ENCODE results near the gene NLK. TPM values are rescaled to one million over a fixed set of nuclear protein-coding genes. Genes with fewer than 3 reads are reported as not detected.

NLK gene
- total and polyA plus RNA-seq, 10 of the 15 experiments (the other 5 are each of a cell fraction or from before 2014, with no cell fraction given) = 5.0 to 22.9 (median 15.0) TPM

DNA sequence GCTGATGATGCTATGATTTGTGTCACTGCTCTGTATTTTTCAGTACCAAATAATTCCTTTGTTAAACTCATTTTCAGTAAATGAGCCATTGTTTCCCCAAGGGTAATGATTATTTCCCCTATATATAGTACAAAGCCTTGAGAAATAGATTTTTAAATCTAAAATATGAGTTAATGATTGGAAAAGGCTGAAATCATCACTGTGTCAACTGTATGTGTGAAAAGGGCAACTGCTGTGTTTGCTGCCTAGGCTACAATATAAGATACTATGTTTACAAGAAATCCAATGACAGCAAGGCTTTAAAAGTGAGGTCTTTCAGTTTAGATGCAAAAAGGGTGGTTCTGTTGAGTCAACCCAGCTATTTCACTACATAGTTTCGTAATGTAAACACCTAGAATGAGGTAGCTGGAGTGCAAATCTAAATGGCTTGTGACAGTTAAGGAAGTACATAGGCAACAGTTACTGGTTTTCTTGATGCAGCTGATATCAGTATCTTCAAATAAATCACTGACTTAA is 15.3 kb downstream of the NLK start (continued):
- TF ChIP-seq, protein P1, sequence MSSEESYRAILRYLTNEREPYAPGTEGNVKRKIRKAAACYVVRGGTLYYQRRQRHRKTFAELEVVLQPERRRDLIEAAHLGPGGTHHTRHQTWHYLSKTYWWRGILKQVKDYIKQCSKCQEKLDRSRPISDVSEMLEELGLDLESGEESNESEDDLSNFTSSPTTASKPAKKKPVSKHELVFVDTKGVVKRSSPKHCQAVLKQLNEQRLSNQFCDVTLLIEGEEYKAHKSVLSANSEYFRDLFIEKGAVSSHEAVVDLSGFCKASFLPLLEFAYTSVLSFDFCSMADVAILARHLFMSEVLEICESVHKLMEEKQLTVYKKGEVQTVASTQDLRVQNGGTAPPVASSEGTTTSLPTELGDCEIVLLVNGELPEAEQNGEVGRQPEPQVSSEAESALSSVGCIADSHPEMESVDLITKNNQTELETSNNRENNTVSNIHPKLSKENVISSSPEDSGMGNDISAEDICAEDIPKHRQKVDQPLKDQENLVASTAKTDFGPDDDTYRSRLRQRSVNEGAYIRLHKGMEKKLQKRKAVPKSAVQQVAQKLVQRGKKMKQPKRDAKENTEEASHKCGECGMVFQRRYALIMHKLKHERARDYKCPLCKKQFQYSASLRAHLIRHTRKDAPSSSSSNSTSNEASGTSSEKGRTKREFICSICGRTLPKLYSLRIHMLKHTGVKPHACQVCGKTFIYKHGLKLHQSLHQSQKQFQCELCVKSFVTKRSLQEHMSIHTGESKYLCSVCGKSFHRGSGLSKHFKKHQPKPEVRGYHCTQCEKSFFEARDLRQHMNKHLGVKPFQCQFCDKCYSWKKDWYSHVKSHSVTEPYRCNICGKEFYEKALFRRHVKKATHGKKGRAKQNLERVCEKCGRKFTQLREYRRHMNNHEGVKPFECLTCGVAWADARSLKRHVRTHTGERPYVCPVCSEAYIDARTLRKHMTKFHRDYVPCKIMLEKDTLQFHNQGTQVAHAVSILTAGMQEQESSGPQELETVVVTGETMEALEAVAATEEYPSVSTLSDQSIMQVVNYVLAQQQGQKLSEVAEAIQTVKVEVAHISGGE (CRISPR knock-in tag; IDR thresholded peaks at IDR 0.05) = no peak
- TF ChIP-seq SMAD1 (IDR thresholded peaks at IDR 0.05; ENCODE audit: low read depth, partially characterized antibody) = no peak
- TF ChIP-seq, protein P2, sequence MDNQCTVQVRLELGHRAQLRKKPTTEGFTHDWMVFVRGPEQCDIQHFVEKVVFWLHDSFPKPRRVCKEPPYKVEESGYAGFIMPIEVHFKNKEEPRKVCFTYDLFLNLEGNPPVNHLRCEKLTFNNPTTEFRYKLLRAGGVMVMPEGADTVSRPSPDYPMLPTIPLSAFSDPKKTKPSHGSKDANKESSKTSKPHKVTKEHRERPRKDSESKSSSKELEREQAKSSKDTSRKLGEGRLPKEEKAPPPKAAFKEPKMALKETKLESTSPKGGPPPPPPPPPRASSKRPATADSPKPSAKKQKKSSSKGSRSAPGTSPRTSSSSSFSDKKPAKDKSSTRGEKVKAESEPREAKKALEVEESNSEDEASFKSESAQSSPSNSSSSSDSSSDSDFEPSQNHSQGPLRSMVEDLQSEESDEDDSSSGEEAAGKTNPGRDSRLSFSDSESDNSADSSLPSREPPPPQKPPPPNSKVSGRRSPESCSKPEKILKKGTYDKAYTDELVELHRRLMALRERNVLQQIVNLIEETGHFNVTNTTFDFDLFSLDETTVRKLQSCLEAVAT (IDR thresholded peaks at IDR 0.05) = no peak
- TF ChIP-seq, protein P3, sequence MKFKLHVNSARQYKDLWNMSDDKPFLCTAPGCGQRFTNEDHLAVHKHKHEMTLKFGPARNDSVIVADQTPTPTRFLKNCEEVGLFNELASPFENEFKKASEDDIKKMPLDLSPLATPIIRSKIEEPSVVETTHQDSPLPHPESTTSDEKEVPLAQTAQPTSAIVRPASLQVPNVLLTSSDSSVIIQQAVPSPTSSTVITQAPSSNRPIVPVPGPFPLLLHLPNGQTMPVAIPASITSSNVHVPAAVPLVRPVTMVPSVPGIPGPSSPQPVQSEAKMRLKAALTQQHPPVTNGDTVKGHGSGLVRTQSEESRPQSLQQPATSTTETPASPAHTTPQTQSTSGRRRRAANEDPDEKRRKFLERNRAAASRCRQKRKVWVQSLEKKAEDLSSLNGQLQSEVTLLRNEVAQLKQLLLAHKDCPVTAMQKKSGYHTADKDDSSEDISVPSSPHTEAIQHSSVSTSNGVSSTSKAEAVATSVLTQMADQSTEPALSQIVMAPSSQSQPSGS (IDR thresholded peaks at IDR 0.05; ENCODE audit: low read length) = peak; percentile 83
- peak; percentile 75 for TF ChIP-seq JUND (IDR thresholded peaks at IDR 0.05; ENCODE audit: low read depth, low read length)
- TF ChIP-seq GATAD2B (conservative IDR thresholded peaks at IDR 0.05; ENCODE audit: low read depth) = no peak
- peak; percentile 75 for TF ChIP-seq IRF4 (IDR thresholded peaks at IDR 0.05; ENCODE audit: low read depth, low read length)
- TF ChIP-seq, protein P4, sequence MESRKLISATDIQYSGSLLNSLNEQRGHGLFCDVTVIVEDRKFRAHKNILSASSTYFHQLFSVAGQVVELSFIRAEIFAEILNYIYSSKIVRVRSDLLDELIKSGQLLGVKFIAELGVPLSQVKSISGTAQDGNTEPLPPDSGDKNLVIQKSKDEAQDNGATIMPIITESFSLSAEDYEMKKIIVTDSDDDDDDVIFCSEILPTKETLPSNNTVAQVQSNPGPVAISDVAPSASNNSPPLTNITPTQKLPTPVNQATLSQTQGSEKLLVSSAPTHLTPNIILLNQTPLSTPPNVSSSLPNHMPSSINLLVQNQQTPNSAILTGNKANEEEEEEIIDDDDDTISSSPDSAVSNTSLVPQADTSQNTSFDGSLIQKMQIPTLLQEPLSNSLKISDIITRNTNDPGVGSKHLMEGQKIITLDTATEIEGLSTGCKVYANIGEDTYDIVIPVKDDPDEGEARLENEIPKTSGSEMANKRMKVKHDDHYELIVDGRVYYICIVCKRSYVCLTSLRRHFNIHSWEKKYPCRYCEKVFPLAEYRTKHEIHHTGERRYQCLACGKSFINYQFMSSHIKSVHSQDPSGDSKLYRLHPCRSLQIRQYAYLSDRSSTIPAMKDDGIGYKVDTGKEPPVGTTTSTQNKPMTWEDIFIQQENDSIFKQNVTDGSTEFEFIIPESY (IDR thresholded peaks at IDR 0.05) = no peak
- TF ChIP-seq, protein P5, sequence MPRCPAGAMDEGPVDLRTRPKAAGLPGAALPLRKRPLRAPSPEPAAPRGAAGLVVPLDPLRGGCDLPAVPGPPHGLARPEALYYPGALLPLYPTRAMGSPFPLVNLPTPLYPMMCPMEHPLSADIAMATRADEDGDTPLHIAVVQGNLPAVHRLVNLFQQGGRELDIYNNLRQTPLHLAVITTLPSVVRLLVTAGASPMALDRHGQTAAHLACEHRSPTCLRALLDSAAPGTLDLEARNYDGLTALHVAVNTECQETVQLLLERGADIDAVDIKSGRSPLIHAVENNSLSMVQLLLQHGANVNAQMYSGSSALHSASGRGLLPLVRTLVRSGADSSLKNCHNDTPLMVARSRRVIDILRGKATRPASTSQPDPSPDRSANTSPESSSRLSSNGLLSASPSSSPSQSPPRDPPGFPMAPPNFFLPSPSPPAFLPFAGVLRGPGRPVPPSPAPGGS (IDR thresholded peaks at IDR 0.05; ENCODE audit: borderline replicate concordance, insufficient read depth, low read depth, low read length, poor library complexity, severe bottlenecking) = peak; percentile 53
- TF ChIP-seq, protein P6, sequence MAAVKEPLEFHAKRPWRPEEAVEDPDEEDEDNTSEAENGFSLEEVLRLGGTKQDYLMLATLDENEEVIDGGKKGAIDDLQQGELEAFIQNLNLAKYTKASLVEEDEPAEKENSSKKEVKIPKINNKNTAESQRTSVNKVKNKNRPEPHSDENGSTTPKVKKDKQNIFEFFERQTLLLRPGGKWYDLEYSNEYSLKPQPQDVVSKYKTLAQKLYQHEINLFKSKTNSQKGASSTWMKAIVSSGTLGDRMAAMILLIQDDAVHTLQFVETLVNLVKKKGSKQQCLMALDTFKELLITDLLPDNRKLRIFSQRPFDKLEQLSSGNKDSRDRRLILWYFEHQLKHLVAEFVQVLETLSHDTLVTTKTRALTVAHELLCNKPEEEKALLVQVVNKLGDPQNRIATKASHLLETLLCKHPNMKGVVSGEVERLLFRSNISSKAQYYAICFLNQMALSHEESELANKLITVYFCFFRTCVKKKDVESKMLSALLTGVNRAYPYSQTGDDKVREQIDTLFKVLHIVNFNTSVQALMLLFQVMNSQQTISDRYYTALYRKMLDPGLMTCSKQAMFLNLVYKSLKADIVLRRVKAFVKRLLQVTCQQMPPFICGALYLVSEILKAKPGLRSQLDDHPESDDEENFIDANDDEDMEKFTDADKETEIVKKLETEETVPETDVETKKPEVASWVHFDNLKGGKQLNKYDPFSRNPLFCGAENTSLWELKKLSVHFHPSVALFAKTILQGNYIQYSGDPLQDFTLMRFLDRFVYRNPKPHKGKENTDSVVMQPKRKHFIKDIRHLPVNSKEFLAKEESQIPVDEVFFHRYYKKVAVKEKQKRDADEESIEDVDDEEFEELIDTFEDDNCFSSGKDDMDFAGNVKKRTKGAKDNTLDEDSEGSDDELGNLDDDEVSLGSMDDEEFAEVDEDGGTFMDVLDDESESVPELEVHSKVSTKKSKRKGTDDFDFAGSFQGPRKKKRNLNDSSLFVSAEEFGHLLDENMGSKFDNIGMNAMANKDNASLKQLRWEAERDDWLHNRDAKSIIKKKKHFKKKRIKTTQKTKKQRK (IDR thresholded peaks at IDR 0.05; ENCODE audit: low read depth, low read length) = no peak
- peak; percentile 97 for TF ChIP-seq ATF7 (IDR thresholded peaks at IDR 0.05; ENCODE audit: low read depth)
- peak; percentile 37 for TF ChIP-seq SP1 (IDR thresholded peaks at IDR 0.05; ENCODE audit: low read depth, low read length)
- peak; percentile 27; the same call in 1 of the 2 replicates for TF ChIP-seq BACH1 (IDR thresholded peaks at IDR 0.05; ENCODE audit: borderline replicate concordance)
- TF ChIP-seq MEF2A (IDR thresholded peaks at IDR 0.05; ENCODE audit: insufficient read depth, low read depth, low read length) = peak; percentile 72; the same call in 1 of the 2 replicates

All from GM12878 (cell line).